ENCODE data around the gene GUCY1A2. TPM values are rescaled to one million over a fixed set of nuclear protein-coding genes. Genes with fewer than 3 reads are reported as not detected.

GUCY1A2 gene
- total RNA-seq, 1 donor from 2014 or later, result 0.78 TPM

DNA sequence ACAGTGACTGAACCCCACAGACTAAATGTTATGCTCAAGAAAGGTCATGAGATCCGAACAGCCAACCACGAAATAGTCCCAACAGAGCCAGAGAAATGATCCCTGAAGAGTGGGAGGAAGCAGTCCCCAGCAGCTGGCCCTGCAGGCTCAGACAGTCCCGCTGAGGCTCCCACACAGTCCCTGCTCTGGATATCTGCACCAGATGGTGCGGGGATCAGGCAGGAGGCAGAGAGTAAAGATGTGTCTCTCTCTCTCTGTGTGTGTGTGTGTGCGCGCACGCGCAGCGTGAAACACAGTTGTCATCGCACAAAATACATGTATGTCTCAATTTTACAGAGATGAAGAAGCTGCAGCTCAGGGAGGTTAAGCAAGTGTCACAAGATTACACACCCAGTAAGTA is 27.9 kb downstream of the GUCY1A2 start:
- Mint-ChIP-seq H3K27me3 (ENCODE audit: unreplicated experiment) (no peaks in the 10 kb centered on the region), H3K9me3 (ENCODE audit: unreplicated experiment) (no peaks in the 10 kb centered on the region), H3K27ac (ENCODE audit: unreplicated experiment) (no peak overlapping the region), H3K36me3 (ENCODE audit: unreplicated experiment) (no peaks in the 10 kb centered on the region), H3K4me1 (ENCODE audit: unreplicated experiment) (peaks cover 30% of the 10 kb centered on the region), H3K4me3 (ENCODE audit: unreplicated experiment) (no peak overlapping the region)
- DNase-seq (ENCODE audit: extremely low spot score, unreplicated experiment), result no peak
- no peak for TF ChIP-seq CTCF (IDR thresholded peaks at IDR 0.05)

DNA sequence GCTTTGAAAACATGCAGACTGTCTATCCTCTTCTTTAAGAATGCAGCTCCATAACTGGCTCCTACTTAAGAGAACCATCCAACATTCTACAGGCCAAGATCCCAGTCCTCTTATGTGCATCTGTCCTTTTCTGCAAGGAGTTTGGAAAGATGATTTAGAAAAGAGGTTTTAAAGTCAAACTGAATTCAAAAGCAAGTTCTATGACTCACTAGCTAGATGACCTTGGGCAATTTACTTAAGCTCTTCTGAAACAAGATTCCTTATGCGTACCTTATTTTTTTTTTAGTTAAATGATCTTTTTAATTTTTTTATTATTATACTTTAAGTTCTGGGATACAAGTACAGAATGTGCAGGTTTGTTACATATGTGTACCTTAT is 29.2 kb downstream of the GUCY1A2 start:
- peak overlapping the region; percentile 11 for H3K27ac Mint-ChIP-seq (ENCODE audit: unreplicated experiment)
- H3K4me1 Mint-ChIP-seq (ENCODE audit: unreplicated experiment), result peaks cover 30% of the 10 kb centered on the region
- H3K27me3 Mint-ChIP-seq (ENCODE audit: unreplicated experiment), result no peaks in the 10 kb centered on the region
- DNase-seq (ENCODE audit: extremely low spot score, unreplicated experiment), result no peak
- H3K4me3 Mint-ChIP-seq (ENCODE audit: unreplicated experiment), result no peak overlapping the region
- H3K36me3 Mint-ChIP-seq (ENCODE audit: unreplicated experiment), result no peaks in the 10 kb centered on the region
- no peaks in the 10 kb centered on the region for H3K9me3 Mint-ChIP-seq (ENCODE audit: unreplicated experiment)
- TF ChIP-seq CTCF (IDR thresholded peaks at IDR 0.05), result no peak

- Mint-ChIP-seq H3K36me3 (ENCODE audit: unreplicated experiment) (no peaks in the 10 kb centered on the region), H3K9me3 (ENCODE audit: unreplicated experiment) (no peaks in the 10 kb centered on the region), H3K4me3 (ENCODE audit: unreplicated experiment) (no peak overlapping the region), H3K27me3 (ENCODE audit: unreplicated experiment) (no peaks in the 10 kb centered on the region), H3K4me1 (ENCODE audit: unreplicated experiment) (peaks cover 30% of the 10 kb centered on the region), H3K27ac (ENCODE audit: unreplicated experiment) (peak overlapping the region; percentile 11)
- no peak for DNase-seq (ENCODE audit: extremely low spot score, unreplicated experiment)
- no peak for TF ChIP-seq CTCF (IDR thresholded peaks at IDR 0.05)
These were observed 29.9 kb downstream of the GUCY1A2 start for GRCh38 chr11:106988151-106989077.

- TF ChIP-seq CTCF (IDR thresholded peaks at IDR 0.05), result no peak
- Mint-ChIP-seq H3K36me3 (ENCODE audit: unreplicated experiment) (no peaks in the 10 kb centered on the region), H3K27ac (ENCODE audit: unreplicated experiment) (no peak overlapping the region), H3K9me3 (ENCODE audit: unreplicated experiment) (no peaks in the 10 kb centered on the region), H3K4me3 (ENCODE audit: unreplicated experiment) (no peak overlapping the region), H3K4me1 (ENCODE audit: unreplicated experiment) (peaks cover 30% of the 10 kb centered on the region), H3K27me3 (ENCODE audit: unreplicated experiment) (no peaks in the 10 kb centered on the region)
- DNase-seq (ENCODE audit: extremely low spot score, unreplicated experiment), result no peak
These were observed 31.6 kb downstream of the GUCY1A2 start for GRCh38 chr11:106986673-106987072.

DNA sequence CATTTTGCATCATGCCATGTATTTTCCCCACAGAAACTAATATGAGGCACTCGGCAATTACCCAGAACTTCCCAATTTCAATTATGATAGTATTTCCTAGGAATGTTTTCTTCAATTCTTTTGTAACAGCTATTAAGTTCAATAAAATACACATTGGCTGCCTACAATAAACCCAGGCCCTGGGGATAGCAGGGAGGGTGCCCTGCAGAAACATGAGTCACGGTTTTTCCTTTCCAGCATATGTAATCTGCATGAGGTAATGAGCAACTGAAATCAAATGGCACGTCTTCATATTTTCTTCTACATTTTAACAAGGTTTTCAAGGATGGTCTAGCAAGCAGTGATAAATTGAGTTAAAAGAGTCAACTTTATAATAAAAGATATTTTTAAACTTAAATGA is 32.0 kb downstream of the GUCY1A2 start:
- Mint-ChIP-seq H3K36me3 (ENCODE audit: unreplicated experiment) (no peaks in the 10 kb centered on the region), H3K4me3 (ENCODE audit: unreplicated experiment) (no peak overlapping the region), H3K9me3 (ENCODE audit: unreplicated experiment) (no peaks in the 10 kb centered on the region), H3K4me1 (ENCODE audit: unreplicated experiment) (peaks cover 30% of the 10 kb centered on the region), H3K27ac (ENCODE audit: unreplicated experiment) (no peak overlapping the region), H3K27me3 (ENCODE audit: unreplicated experiment) (no peaks in the 10 kb centered on the region)
- no peak for TF ChIP-seq CTCF (IDR thresholded peaks at IDR 0.05)
- no peak for DNase-seq (ENCODE audit: extremely low spot score, unreplicated experiment)

All from osteocyte (in vitro differentiated cells).